ENCODE data around the gene STK39.

DNA sequence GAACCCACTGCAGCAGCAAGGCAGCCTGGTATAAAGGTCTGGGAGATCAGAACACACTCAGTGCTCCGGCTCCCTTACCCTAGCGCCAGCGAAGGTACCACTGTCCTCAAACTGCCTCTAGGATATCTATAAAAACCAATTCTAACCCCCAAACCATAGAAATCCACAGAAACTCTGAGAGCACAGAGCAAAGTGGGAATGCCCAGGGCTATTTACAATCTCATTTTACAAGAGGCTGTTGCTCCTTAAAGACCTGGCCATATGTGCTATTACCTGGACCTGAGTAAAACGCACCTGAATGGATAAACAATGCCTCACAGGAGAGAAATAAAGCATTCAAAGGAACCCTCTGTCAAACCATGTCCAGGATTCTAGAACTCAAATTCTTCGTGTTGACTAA lies 4.3 kb downstream of the STK39 start:
- TF ChIP-seq, protein P1, sequence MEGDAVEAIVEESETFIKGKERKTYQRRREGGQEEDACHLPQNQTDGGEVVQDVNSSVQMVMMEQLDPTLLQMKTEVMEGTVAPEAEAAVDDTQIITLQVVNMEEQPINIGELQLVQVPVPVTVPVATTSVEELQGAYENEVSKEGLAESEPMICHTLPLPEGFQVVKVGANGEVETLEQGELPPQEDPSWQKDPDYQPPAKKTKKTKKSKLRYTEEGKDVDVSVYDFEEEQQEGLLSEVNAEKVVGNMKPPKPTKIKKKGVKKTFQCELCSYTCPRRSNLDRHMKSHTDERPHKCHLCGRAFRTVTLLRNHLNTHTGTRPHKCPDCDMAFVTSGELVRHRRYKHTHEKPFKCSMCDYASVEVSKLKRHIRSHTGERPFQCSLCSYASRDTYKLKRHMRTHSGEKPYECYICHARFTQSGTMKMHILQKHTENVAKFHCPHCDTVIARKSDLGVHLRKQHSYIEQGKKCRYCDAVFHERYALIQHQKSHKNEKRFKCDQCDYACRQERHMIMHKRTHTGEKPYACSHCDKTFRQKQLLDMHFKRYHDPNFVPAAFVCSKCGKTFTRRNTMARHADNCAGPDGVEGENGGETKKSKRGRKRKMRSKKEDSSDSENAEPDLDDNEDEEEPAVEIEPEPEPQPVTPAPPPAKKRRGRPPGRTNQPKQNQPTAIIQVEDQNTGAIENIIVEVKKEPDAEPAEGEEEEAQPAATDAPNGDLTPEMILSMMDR (IDR thresholded peaks at IDR 0.05; ENCODE audit: low read depth, low read length, poor library complexity, severe bottlenecking) = no peak
- no peak for TF ChIP-seq EZH2phosphoT487 (IDR thresholded peaks at IDR 0.05; ENCODE audit: borderline replicate concordance, low read length)
